GM13977 (cell line): ENCODE measurements around the gene NTN5.

Experiments used
- DNase-seq: peaks from one replicate; pipeline ENCODE4 v3.0.0; 2012; ENCODE audit warnings: low spot score
- CTCF ChIP-seq: IDR thresholded peaks from 2 replicates; pipeline ENCODE4 v1.5.1; 2012; ENCODE audit warnings: mild to moderate bottlenecking, control low read depth; ENCODE audit not compliant: insufficient read depth; ENCODE audit errors: extremely low read depth, missing control alignments
- in situ Hi-C: fragments of 300-500 bp; cut with MboI; formaldehyde crosslinking; loops from one replicate; pipeline ENCODE4 v1.12.0; 2022; ENCODE audit warnings: low sequenced_read_pairs, low pct_unique_long_range_greater_than_20kb, mixed read lengths, inconsistent platforms; ENCODE audit not compliant: unreplicated experiment

NTN5 gene

GRCh38 chr19:48676487-48676886 is 3.7 kb upstream of the NTN5 start:
- no peak for TF ChIP-seq CTCF
- in situ Hi-C loops = no loop called here
- no peak for DNase-seq

GRCh38 chr19:48674921-48675824 is 2.4 kb upstream of the NTN5 start:
- in situ Hi-C loops = no loop called here
- peak; percentile 96 for DNase-seq
- TF ChIP-seq CTCF = peak; percentile 89

GRCh38 chr19:48674216-48674809 is 1.5 kb upstream of the NTN5 start:
- DNase-seq = no peak
- no peak for TF ChIP-seq CTCF
- in situ Hi-C loops = no loop called here

- no peak for TF ChIP-seq CTCF
- in situ Hi-C loops = no loop called here
- DNase-seq = no peak
These were observed 751 bp upstream of the NTN5 start for GRCh38 chr19:48673436-48674100.

- in situ Hi-C loops = no loop called here
- no peak for DNase-seq
- no peak for TF ChIP-seq CTCF
These were observed 1.3 kb downstream of the NTN5 start for GRCh38 chr19:48671446-48671995.

GRCh38 chr19:48670699-48671445 is 1.9 kb downstream of the NTN5 start:
- no peak for DNase-seq
- no peak for TF ChIP-seq CTCF
- in situ Hi-C loops = no loop called here
